Measurements from ENCODE around the gene PMIS2. TPM values are rescaled to one million over a fixed set of nuclear protein-coding genes. Genes with fewer than 3 reads are reported as not detected.

Gene PMIS2
- total RNA-seq, 3 donors from 2014 or later = not detected

DNA sequence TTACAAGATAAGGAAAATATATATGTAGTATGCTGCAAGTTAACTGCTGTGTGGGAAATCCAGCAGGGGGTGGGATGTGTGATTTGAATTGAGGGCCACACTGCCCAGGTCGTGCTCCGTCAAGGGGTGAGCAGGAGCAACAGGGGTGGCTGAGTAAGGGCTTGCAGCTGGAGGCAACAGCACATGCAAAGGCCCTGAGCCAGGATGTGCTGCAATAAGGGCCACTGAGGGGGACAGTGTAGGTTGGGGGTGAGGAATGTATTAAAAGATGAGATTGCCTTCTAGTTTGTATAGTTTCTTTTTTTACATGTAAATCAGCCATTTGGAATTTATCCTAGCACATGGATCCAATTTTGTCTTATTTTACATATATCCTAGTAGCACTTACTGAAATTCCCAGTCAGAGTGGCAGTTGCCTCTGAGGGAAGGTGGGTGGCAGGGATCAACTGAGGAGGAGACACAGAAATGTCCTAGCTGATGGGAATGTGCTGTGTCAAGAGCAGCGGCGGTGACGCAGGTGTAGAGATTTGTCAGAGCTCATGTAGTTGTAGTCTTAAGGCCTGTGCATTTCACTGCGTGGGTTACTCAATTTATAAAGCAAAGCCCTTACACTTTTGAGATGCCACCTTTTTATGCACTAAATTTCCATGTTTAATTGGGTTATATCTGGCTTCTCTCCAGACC lies 37.5 kb downstream of the PMIS2 start:
- intact Hi-C loops (cut with DNase I; ENCODE audit: low total_unique reads) = no loop called here
- TF ChIP-seq POLR2AphosphoS5 (IDR thresholded peaks at IDR 0.05) = no peak
- no peak for TF ChIP-seq POLR2A (IDR thresholded peaks at IDR 0.05)
- TF ChIP-seq, protein P1, sequence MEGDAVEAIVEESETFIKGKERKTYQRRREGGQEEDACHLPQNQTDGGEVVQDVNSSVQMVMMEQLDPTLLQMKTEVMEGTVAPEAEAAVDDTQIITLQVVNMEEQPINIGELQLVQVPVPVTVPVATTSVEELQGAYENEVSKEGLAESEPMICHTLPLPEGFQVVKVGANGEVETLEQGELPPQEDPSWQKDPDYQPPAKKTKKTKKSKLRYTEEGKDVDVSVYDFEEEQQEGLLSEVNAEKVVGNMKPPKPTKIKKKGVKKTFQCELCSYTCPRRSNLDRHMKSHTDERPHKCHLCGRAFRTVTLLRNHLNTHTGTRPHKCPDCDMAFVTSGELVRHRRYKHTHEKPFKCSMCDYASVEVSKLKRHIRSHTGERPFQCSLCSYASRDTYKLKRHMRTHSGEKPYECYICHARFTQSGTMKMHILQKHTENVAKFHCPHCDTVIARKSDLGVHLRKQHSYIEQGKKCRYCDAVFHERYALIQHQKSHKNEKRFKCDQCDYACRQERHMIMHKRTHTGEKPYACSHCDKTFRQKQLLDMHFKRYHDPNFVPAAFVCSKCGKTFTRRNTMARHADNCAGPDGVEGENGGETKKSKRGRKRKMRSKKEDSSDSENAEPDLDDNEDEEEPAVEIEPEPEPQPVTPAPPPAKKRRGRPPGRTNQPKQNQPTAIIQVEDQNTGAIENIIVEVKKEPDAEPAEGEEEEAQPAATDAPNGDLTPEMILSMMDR (IDR thresholded peaks at IDR 0.05) = no peak
- DNase-seq (ENCODE audit: low spot score in 2 of 2) = no peak
- no peaks in the 10 kb centered on the region for H3K36me3 ChIP-seq
- H3K4me1 ChIP-seq = no peaks in the 10 kb centered on the region
- H3K9me3 ChIP-seq = no peaks in the 10 kb centered on the region
- no peaks in the 10 kb centered on the region for H3K27me3 ChIP-seq
- no peak overlapping the region for H3K27ac ChIP-seq
- H3K4me3 ChIP-seq = no peak overlapping the region

DNA sequence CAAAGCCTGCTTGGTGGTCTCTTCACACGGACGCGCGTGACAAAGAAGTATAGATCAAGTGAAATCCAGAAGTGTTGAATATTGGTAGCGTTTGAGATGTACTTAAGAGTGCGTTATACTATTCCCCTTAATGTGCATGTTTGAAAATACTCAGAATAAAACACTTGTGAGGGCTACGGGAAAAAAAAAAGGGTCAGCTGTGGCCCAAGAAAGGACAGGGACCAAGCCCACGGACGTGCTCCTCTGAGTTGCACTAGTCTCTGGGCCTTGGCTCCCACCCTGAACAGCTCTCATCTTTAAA lies 42.2 kb downstream of the PMIS2 start:
- DNase-seq (ENCODE audit: low spot score in 2 of 2) = no peak
- Histone ChIP-seq H3K4me3 (peak overlapping the region; percentile 72 to 90 (median 82)), H3K36me3 (peaks cover 6% of the 10 kb centered on the region), H3K9me3 (no peaks in the 10 kb centered on the region), H3K27me3 (no peaks in the 10 kb centered on the region), H3K4me1 (peaks cover 5 to 7% of the 10 kb centered on the region in 2 donors), H3K27ac (peak overlapping the region; percentile 86 to 88)
- TF ChIP-seq, protein P1 (IDR thresholded peaks at IDR 0.05) = no peak
- TF ChIP-seq POLR2A (IDR thresholded peaks at IDR 0.05) = no peak
- TF ChIP-seq POLR2AphosphoS5 (IDR thresholded peaks at IDR 0.05) = no peak
- intact Hi-C loops (cut with DNase I; ENCODE audit: low total_unique reads) = no loop called here

DNA sequence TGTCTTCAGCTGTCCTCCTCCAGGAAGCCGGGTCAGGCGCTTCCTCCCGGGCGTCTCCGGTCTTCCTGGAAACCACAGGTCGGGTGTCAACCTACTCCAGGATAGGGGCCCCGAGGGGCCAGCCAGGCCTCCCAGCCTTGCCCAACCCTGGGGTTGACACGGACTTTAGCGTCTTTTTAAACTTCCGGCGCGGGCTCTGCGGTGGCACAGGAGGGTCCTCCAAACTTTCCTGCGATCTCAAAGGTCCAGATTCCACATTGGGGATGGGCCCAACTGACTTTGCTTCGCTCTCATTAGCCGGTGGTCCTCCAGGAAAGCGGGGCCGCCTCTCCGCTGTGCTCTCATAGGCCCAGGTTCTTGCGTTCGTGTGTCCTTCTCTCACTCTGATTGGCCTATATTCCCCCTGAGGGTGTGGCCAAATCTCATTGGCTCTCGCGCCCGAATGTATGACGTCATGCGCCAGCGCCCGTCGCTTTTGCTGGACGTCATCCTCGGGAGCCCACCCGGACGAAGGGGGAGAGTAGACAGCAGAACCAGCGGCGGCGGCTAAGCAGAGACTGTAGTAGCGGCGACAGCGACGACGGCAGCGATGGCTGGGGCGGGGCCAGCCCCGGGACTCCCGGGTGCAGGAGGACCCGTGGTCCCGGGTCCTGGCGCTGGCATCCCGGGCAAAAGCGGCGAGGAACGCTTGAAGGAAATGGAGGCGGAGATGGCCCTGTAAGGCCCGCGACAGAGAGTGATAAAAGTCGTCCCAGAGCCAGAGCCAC lies 42.8 kb downstream of the PMIS2 start, which contains the start of gene RBM42:
Gene RBM42 (plus strand): TSS at position 472 of the 767 bp plus-strand sequence. CDS start 118 bp downstream, at position 590.
- TF ChIP-seq, protein P1 (IDR thresholded peaks at IDR 0.05) = peak in 1 of 3 donors; percentile 18
- peak; percentile 97 to 98 (median 98) for TF ChIP-seq POLR2AphosphoS5 (IDR thresholded peaks at IDR 0.05)
- TF ChIP-seq POLR2A (IDR thresholded peaks at IDR 0.05) = peak; percentile 80
- peak within 1 kb of the TSS; percentile 72 to 90 (median 82) for H3K4me3 ChIP-seq
- H3K9me3 ChIP-seq = no peaks in the 10 kb centered on the region
- peak; percentile 97 to 99 for DNase-seq (ENCODE audit: low spot score in 2 of 2)
- peaks cover 6% of the 10 kb centered on the region for H3K36me3 ChIP-seq
- peaks cover 5 to 7% of the 10 kb centered on the region in 2 donors for H3K4me1 ChIP-seq
- intact Hi-C loops (cut with DNase I; ENCODE audit: low total_unique reads) = no loop called here
- H3K27ac ChIP-seq = peak within 1 kb of the TSS; percentile 86 to 88
- H3K27me3 ChIP-seq = no peaks in the 10 kb centered on the region

DNA sequence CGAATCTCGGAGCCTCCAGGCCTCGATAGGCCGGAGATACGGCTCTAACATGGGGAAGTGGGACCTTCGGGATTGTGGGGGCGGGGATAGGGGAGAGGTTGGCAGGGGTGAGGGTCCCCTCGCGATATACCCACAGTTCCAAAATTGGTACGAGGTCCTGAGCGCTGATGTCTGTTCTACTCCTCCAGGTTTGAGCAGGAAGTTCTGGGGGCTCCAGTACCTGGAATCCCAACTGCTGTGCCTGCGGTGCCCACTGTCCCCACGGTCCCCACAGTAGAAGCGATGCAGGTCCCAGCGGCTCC lies 43.3 kb downstream of the PMIS2 start:
- no peak for DNase-seq (ENCODE audit: low spot score in 2 of 2)
- TF ChIP-seq POLR2A (IDR thresholded peaks at IDR 0.05) (no peak), POLR2AphosphoS5 (IDR thresholded peaks at IDR 0.05) (no peak)
- TF ChIP-seq, protein P1 (IDR thresholded peaks at IDR 0.05) = no peak
- Histone ChIP-seq H3K27me3 (no peaks in the 10 kb centered on the region), H3K9me3 (no peaks in the 10 kb centered on the region), H3K36me3 (peaks cover 6% of the 10 kb centered on the region), H3K4me1 (peaks cover 5 to 7% of the 10 kb centered on the region in 2 donors), H3K27ac (peak overlapping the region; percentile 86 to 88), H3K4me3 (peak overlapping the region; percentile 72 to 90 (median 82))
- intact Hi-C loops (cut with DNase I; ENCODE audit: low total_unique reads) = no loop called here

Data from breast epithelium (tissue), 4 donors.